Lower leg skin (tissue), 4 donors: ENCODE results near the gene BAIAP2. TPM values are rescaled to one million over a fixed set of nuclear protein-coding genes. Genes with fewer than 3 reads are reported as not detected.

Experiments
- DNase-seq, 2 donors: peaks; one replicate each; pipeline ENCODE4 v3.0.0-alpha.2; 2019; ENCODE audit warnings: low spot score in 2 of 2
- H3K4me3 ChIP-seq: fragments of 200-600 bp; sonication (generic); 2 replicates; pipeline ENCODE4 v1.5.1; 2017; ENCODE audit warnings: mild to moderate bottlenecking, low read depth; ENCODE audit not compliant: poor library complexity, severe bottlenecking
- CTCF ChIP-seq, 3 donors: fragments of 450-650 bp; IDR thresholded peaks; one replicate each; pipeline ENCODE4 v1.5.1; 2016; ENCODE audit warnings: antibody characterized with exemption in 3 of 3, mild to moderate bottlenecking in 3 of 3, moderate library complexity in 2 of 3
- POLR2A ChIP-seq, 2 donors: fragments of 450-650 bp; IDR thresholded peaks; one replicate each; pipeline ENCODE4 v1.6.1; 2016 to 2017; ENCODE audit warnings: antibody characterized with exemption in 2 of 2, mild to moderate bottlenecking in 1 of 2, moderate library complexity in 1 of 2
- WGBS, 2 donors: methylation state at CpG; one replicate each; pipeline ENCODE4 v1.1.5; 2018; 5-methylcytosine and 5-hydroxymethylcytosine counted together
- intact Hi-C: fragments of 100-400 bp; cut with DNase I; formaldehyde crosslinking; loops from one replicate; pipeline ENCODE4 v1.15.0; 2023; ENCODE audit warnings: low total_unique reads
- total RNA-seq, 4 donors: library from RNA; depleted of rRNA; stranded (reverse); fragments of >200 nt; gene quantifications; one replicate each; pipeline ENCODE4 v1.1.0, GENCODE V29; 2016

The BAIAP2 gene
- total RNA-seq, 4 donors from 2014 or later = 190 to 308 (median 224) TPM

- WGBS, 2 donors = 90 to 93% methylated on average over 15 of the region's 15 CpGs
- H3K4me3 ChIP-seq = no peak overlapping the region
- no peak for TF ChIP-seq POLR2A (IDR thresholded peaks at IDR 0.05)
- TF ChIP-seq CTCF (IDR thresholded peaks at IDR 0.05) = no peak
- DNase-seq = no peak
- intact Hi-C loops = no loop called here
Observed at GRCh38 chr17:81138083-81138482, 103.1 kb downstream of the BAIAP2 start.

GRCh38 chr17:81138500-81138899 is 103.5 kb downstream of the BAIAP2 start:
- TF ChIP-seq POLR2A (IDR thresholded peaks at IDR 0.05) = no peak
- no peak for TF ChIP-seq CTCF (IDR thresholded peaks at IDR 0.05)
- intact Hi-C loops = no loop called here
- H3K4me3 ChIP-seq = no peak overlapping the region
- WGBS, 2 donors = 94% methylated on average over 25 of the region's 25 CpGs
- no peak for DNase-seq

GRCh38 chr17:81139428-81139827 is 104.5 kb downstream of the BAIAP2 start:
- DNase-seq = no peak
- 86 to 87% methylated on average over 5 to 8 of the region's 8 CpGs for WGBS, 2 donors
- no peak overlapping the region for H3K4me3 ChIP-seq
- intact Hi-C loops = no loop called here
- TF ChIP-seq POLR2A (IDR thresholded peaks at IDR 0.05) (no peak), CTCF (IDR thresholded peaks at IDR 0.05) (no peak)

- intact Hi-C loops = no loop called here
- TF ChIP-seq CTCF (IDR thresholded peaks at IDR 0.05) (no peak), POLR2A (IDR thresholded peaks at IDR 0.05) (no peak)
Observed at GRCh38 chr17:81140018-81140417, 105.1 kb downstream of the BAIAP2 start.

GRCh38 chr17:81140695-81141094 is 105.7 kb downstream of the BAIAP2 start:
- TF ChIP-seq CTCF (IDR thresholded peaks at IDR 0.05) (no peak), POLR2A (IDR thresholded peaks at IDR 0.05) (no peak)
- no peak overlapping the region for H3K4me3 ChIP-seq
- WGBS, 2 donors = 92 to 95% methylated on average over 36 to 37 of the region's 37 CpGs
- intact Hi-C loops = no loop called here
- DNase-seq = no peak

More at GRCh38 chr17:81140018-81140417, 105.1 kb downstream of the BAIAP2 start:
- no peak for DNase-seq
- WGBS, 2 donors = 54 to 56% methylated on average over 8 of the region's 8 CpGs
- no peak overlapping the region for H3K4me3 ChIP-seq
